A673 (cell line): ENCODE results near the gene RRAS.

Source experiments
- EZH2 ChIP-seq: fragments of 200-600 bp; sonication (generic); IDR thresholded peaks from 2 replicates; pipeline ENCODE4 v1.6.1; 2017; ENCODE audit warnings: borderline replicate concordance, low read depth, mild to moderate bottlenecking, mixed read lengths, antibody characterized with exemption, low read length; ENCODE audit not compliant: poor library complexity, severe bottlenecking
- TF ChIP-seq, protein P1 (sequence below): fragments of 300-800, 200-600 bp; sonication (generic); conservative IDR thresholded peaks from 2 replicates; pipeline ENCODE4 v1.5.1; 2017; ENCODE audit warnings: low read depth, mild to moderate bottlenecking, antibody characterized with exemption, low read length, moderate library complexity, mixed read lengths

DNA sequence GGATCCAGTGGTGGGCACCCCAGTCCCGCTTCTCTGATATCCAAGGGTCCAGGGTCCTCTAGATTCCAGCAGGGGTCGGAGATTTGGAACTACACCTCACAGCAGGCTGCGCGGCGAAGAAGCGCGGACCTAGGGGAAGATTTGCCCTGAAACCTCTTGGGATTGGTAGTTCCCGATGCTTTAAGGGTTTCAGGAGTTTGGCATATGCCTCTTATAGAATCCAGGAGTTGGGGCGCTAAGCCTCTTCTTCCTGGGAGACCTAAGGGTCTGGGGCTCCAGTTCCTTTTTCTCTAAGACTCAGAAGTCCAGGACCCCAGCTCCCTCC lies 26.1 kb upstream of the RRAS start:
- TF ChIP-seq EZH2, result no peak
- TF ChIP-seq, protein P1, sequence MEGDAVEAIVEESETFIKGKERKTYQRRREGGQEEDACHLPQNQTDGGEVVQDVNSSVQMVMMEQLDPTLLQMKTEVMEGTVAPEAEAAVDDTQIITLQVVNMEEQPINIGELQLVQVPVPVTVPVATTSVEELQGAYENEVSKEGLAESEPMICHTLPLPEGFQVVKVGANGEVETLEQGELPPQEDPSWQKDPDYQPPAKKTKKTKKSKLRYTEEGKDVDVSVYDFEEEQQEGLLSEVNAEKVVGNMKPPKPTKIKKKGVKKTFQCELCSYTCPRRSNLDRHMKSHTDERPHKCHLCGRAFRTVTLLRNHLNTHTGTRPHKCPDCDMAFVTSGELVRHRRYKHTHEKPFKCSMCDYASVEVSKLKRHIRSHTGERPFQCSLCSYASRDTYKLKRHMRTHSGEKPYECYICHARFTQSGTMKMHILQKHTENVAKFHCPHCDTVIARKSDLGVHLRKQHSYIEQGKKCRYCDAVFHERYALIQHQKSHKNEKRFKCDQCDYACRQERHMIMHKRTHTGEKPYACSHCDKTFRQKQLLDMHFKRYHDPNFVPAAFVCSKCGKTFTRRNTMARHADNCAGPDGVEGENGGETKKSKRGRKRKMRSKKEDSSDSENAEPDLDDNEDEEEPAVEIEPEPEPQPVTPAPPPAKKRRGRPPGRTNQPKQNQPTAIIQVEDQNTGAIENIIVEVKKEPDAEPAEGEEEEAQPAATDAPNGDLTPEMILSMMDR, result no peak
